NOMO-1 (cell line): Measurements from ENCODE around the gene TUSC7.

Source experiments
- DNase-seq, 2 experiments: peaks; one replicate each; lab custom pipeline; 2025; ENCODE audit not compliant: unreplicated experiment in 2 of 2; lab: John Stamatoyannopoulos, UW

Gene TUSC7

GRCh38 chr3:116709479-116709878, at the start of gene TUSC7:
TSS of gene TUSC7 (plus strand) at chr3:116709779.
- DNase-seq = no peak

- DNase-seq = no peak
Observed at GRCh38 chr3:116661196-116661595, 48.4 kb upstream of the TUSC7 start.

GRCh38 chr3:116663161-116664110, 46.1 kb upstream of the TUSC7 start:
- no peak for DNase-seq

- no peak for DNase-seq
Observed at GRCh38 chr3:116667324-116667723, 42.3 kb upstream of the TUSC7 start.

GRCh38 chr3:116667791-116668190, 41.8 kb upstream of the TUSC7 start:
- DNase-seq = no peak

- DNase-seq = no peak
Observed at GRCh38 chr3:116669576-116669975, 40.0 kb upstream of the TUSC7 start.

GRCh38 chr3:116671151-116671550, 38.4 kb upstream of the TUSC7 start:
- DNase-seq = no peak

GRCh38 chr3:116678853-116679252, 30.7 kb upstream of the TUSC7 start:
- DNase-seq = no peak

- no peak for DNase-seq
Observed at GRCh38 chr3:116691041-116691440, 18.5 kb upstream of the TUSC7 start.

- no peak for DNase-seq
Observed at GRCh38 chr3:116701070-116701469, 8.5 kb upstream of the TUSC7 start.

- DNase-seq = no peak
Observed at GRCh38 chr3:116702334-116702733, 7.2 kb upstream of the TUSC7 start.

GRCh38 chr3:116707531-116707930, 2.0 kb upstream of the TUSC7 start:
- DNase-seq = no peak

- DNase-seq = no peak
Observed at GRCh38 chr3:116716490-116716889, 6.9 kb downstream of the TUSC7 start.

- no peak for DNase-seq
Observed at GRCh38 chr3:116717566-116717965, 8.0 kb downstream of the TUSC7 start.

- no peak for DNase-seq
Observed at GRCh38 chr3:116728454-116728853, 18.9 kb downstream of the TUSC7 start.

GRCh38 chr3:116734243-116734642, 24.7 kb downstream of the TUSC7 start:
- no peak for DNase-seq

- no peak for DNase-seq
Observed at GRCh38 chr3:116739678-116740077, 30.1 kb downstream of the TUSC7 start.

GRCh38 chr3:116740293-116740692, 30.7 kb downstream of the TUSC7 start:
- DNase-seq = no peak

- no peak for DNase-seq
Observed at GRCh38 chr3:116741467-116741866, 31.9 kb downstream of the TUSC7 start.

GRCh38 chr3:116743062-116743461, 33.5 kb downstream of the TUSC7 start:
- no peak for DNase-seq

GRCh38 chr3:116749388-116749787, 39.8 kb downstream of the TUSC7 start:
- no peak for DNase-seq

GRCh38 chr3:116757315-116757714, 47.7 kb downstream of the TUSC7 start:
- DNase-seq = no peak

- DNase-seq = no peak
Observed at GRCh38 chr3:116759316-116759715, 49.7 kb downstream of the TUSC7 start.
